ENCODE measurements around the gene ADAMTS4.

Gene ADAMTS4

GRCh38 chr1:161160671-161161145 is 38.1 kb downstream of the ADAMTS4 start:
- TF ChIP-seq CTCF (IDR thresholded peaks at IDR 0.05; ENCODE audit: low read depth, low read length, missing control alignments), result no peak
- H3K4me3 ChIP-seq (replicated peaks; ENCODE audit: low read depth, low read length), result no peak overlapping the region
- DNase-seq (ENCODE audit: extremely low read depth, low read depth), result no peak

GRCh38 chr1:161159913-161160243 is 39.0 kb downstream of the ADAMTS4 start:
- peak overlapping the region; percentile 85 for H3K4me3 ChIP-seq (replicated peaks; ENCODE audit: low read depth, low read length)
- no peak for TF ChIP-seq CTCF (IDR thresholded peaks at IDR 0.05; ENCODE audit: low read depth, low read length, missing control alignments)
- no peak for DNase-seq (ENCODE audit: extremely low read depth, low read depth)

GRCh38 chr1:161159087-161159912 is 39.6 kb downstream of the ADAMTS4 start, which contains the start of gene USP21:
Gene USP21, plus strand, starts transcription at chr1:161159500. Its CDS starts 1,141 bp downstream, at chr1:161160641.
- peak; percentile 63 for DNase-seq (ENCODE audit: extremely low read depth, low read depth)
- TF ChIP-seq CTCF (IDR thresholded peaks at IDR 0.05; ENCODE audit: low read depth, low read length, missing control alignments), result peak; percentile 18
- H3K4me3 ChIP-seq (replicated peaks; ENCODE audit: low read depth, low read length), result peak within 1 kb of the TSS; percentile 85

- DNase-seq (ENCODE audit: extremely low read depth, low read depth), result no peak
- peak overlapping the region; percentile 85 for H3K4me3 ChIP-seq (replicated peaks; ENCODE audit: low read depth, low read length)
- TF ChIP-seq CTCF (IDR thresholded peaks at IDR 0.05; ENCODE audit: low read depth, low read length, missing control alignments), result no peak
Measured at GRCh38 chr1:161158316-161159010, 40.4 kb downstream of the ADAMTS4 start.

GRCh38 chr1:161157867-161158266 is 41.0 kb downstream of the ADAMTS4 start:
- H3K4me3 ChIP-seq (replicated peaks; ENCODE audit: low read depth, low read length), result no peak overlapping the region
- TF ChIP-seq CTCF (IDR thresholded peaks at IDR 0.05; ENCODE audit: low read depth, low read length, missing control alignments), result no peak
- DNase-seq (ENCODE audit: extremely low read depth, low read depth), result no peak

- peak within 1 kb of the TSS; percentile 69 for H3K4me3 ChIP-seq (replicated peaks; ENCODE audit: low read depth, low read length)
- no peak for TF ChIP-seq CTCF (IDR thresholded peaks at IDR 0.05; ENCODE audit: low read depth, low read length, missing control alignments)
- DNase-seq (ENCODE audit: extremely low read depth, low read depth), result peak; percentile 75
Measured at GRCh38 chr1:161153682-161154337, 45.0 kb downstream of the ADAMTS4 start, which contains the start of gene UFC1. Gene UFC1, plus strand, starts transcription at chr1:161153978. Its CDS starts 20 bp downstream, at chr1:161153998.

All from HFF-Myc (cell line).